HG03095 (cell line): ENCODE measurements around the gene HP.

Experiments used
- ATAC-seq: cut with Tn5 transposase; IDR thresholded peaks from one replicate; pipeline ENCODE4 v1.9.1; 2021; ENCODE audit warnings: moderate library complexity; ENCODE audit not compliant: unreplicated experiment

Gene HP

DNA sequence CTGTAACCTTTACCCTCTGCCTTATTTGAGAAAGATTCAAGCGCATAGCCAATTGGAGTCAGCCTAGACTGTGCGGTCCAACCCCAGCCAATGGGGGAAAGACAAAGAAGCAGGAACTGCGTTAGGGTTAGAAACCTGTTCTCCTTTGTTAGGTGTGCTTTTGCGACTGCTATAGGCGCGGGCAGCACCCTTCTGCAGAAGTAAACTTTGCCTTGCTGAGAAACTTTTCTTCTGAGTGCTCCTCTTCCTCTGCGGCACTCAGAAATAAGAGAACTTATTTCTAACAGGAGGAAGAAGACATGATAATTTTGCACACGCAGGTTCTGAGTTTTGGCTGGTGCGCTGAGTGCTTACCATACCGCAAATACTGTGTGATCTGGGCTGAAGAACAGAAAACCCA is 30.1 kb downstream of the HP start:
- ATAC-seq, result no peak

DNA sequence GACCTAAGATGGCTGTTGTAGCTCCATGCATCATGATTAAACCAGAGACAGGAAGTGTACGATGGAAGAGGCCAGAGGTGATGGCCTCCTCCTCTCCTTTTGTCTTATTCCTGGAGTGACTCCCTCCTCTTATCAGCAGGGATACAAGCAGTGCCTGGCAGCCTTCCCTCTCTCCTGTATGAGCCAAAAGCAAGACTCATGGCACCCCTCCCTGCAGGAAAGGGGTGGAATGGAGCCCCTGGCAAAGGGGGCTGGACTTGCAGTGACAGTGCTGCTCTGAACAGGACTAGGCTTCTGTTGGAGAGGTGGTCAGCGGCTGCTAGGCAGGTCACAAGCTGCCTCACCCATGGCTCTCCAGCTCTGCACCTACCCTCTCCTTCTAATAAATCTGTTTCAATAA is 30.7 kb downstream of the HP start:
- ATAC-seq, result no peak

DNA sequence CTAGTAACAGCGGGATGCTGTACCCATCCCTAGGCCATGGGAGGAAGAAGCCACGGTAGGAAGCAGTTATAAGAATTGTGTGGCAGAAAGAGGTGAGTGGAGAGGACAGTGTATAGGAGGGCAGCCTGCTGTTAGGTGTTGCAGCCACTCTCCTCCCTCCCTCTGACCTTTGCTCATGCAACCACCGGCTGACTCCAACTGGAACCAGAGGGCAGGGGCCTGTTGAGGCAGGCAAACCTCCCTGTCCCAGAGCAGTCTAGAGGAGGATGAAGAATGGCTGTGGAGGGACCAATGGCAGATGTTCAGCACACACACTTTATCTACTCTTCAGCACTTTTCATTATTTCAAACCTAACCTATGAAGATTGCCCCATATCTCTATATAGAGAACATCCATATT is 36.9 kb downstream of the HP start:
- ATAC-seq, result no peak

DNA sequence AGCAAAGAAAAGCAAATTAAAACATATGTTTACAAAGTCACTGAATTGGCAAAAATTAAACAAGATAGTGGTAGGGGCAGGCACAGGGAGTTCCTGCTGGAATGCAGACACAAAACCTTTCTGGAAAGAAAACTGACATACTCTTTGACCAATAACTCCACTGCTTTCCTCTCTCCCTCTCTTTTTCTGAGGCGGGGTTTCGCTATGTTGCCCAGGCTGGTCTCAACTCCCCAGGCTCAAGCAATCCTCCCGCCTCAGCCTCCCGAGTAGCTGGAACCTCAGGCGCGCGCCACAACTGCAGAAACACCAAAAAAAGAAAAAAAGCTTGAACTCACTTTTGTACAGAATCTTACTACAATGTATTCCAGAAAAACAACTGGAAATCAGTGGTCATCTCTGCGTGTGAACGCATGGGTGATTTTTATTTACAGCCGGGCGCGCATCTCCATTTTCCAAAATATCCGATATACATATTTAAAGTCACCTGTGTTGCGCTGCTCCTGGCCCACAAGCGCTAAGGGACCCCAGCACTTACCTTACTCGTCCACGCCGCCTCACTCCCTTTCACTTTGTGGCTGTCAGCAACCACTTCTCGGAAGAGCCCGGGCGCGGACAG is 38.6 kb downstream of the HP start:
- ATAC-seq, result no peak

GRCh38 chr16:72093448-72094265 is 39.4 kb downstream of the HP start, which contains the start of the genes DHX38 and TXNL4B:
DHX38 (plus strand) TSS chr16:72093847; CDS start chr16:72096158, 2,311 bp downstream.
TXNL4B (minus strand) TSS chr16:72093620; CDS start chr16:72090749, 2,871 bp downstream.
- peak; percentile 98 for ATAC-seq

GRCh38 chr16:72094266-72094610 is 39.9 kb downstream of the HP start:
- ATAC-seq, result no peak

DNA sequence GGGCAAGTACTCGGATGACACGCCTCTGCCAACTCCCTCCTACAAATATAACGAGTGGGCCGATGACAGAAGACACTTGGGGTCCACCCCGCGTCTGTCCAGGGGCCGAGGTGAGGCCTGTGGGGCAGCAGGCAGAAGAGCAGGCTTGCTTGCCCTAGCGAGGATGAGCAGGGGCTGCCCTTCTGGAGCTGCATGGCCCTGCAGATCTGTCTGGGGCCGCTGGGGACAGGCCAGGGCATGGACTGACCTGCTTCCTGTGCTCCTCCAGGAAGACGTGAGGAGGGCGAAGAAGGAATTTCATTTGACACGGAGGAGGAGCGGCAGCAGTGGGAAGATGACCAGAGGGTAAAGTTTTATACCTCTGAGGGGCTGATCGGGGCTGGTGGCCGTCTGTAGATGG is 44.6 kb downstream of the HP start:
- ATAC-seq, result no peak

DNA sequence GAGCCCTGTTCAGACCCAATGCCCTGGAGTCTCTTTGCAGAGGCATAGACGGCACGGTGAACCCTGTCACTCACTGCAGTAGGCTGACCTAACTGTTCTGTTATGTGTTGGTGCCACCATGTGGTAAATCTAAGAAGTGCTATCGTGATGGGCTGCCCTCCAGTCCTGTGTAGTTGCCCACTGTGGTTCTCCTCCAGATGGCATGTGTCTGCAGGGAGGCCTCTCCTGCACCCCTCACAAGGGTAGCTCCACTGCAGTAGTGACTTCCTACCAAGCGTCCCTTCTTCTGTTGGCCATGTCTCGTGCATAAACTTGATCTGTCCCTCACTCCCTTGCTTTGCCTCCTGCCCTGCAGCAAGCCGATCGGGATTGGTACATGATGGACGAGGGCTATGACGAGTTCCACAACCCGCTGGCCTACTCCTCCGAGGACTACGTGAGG is 45.1 kb downstream of the HP start:
- ATAC-seq, result no peak

DNA sequence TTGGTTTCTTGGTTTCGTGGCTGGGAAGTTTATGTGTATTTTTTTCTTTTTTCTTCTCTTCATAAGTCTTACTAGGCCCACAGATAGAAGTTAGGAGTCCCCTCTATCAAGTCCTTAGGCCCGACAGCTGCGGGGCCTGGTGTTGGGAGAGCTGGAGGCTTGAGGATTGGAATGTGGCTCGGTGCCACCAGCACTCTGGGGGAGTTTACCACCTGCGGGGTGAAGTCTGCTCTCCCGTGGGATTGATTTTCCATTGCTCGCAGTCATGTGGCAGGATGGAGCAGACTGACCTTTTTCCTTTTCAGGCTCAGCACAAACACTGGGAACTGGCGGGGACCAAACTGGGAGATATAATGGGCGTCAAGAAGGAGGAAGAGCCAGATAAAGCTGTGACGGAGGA is 46.9 kb downstream of the HP start:
- no peak for ATAC-seq

- ATAC-seq, result no peak
Observed at GRCh38 chr16:72104905-72105304, 50.6 kb downstream of the HP start.

DNA sequence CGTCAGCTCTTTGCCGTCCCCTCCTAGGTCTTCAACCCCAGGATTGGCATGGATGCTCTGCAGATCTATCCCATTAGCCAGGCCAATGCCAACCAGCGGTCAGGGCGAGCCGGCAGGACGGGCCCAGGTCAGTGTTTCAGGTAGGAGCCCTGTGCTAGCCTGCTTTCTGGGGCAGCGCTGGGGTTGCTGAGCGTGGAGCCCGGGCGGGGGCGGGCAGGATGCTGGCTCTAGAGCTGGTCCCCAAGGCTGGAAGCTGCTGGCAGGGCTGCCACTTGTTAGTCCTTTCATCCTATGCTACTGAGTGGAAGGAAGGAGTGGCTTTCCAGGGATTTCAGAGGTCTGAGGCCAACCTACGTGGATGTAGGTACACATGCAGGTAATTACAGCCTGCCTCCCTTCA is 51.7 kb downstream of the HP start:
- ATAC-seq, result no peak

- ATAC-seq, result no peak
Observed at GRCh38 chr16:72107371-72107770, 53.1 kb downstream of the HP start.

GRCh38 chr16:72108353-72109102 is 54.2 kb downstream of the HP start:
- no peak for ATAC-seq

DNA sequence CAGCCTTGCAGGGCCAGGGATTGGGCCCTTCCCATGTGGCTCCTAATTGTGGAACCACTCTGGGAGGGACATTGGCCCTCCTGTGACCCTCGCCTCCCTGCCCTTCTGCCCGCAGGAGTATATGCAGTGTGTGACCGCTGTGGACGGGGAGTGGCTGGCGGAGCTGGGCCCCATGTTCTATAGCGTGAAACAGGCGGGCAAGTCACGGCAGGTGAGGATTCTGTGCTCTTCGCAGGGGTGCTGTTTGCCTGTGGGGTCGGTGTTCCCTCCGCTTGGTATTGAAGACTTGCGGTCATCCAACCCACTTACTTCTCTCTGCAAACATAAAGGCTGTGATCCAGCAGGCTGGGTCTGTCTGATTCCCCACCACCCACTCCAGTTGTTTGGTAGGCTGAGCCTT is 55.0 kb downstream of the HP start:
- ATAC-seq, result no peak

- ATAC-seq, result no peak
Observed at GRCh38 chr16:72109966-72110530, 55.7 kb downstream of the HP start.
